Esophagus squamous epithelium (tissue), 4 donors: ENCODE results near the gene TPCN2.

Experiments used
- POLR2A ChIP-seq, 4 donors: fragments of 450-650 bp; IDR thresholded peaks; one replicate each; pipeline ENCODE4 v1.6.1; 2017; ENCODE audit warnings: antibody characterized with exemption in 4 of 4, mild to moderate bottlenecking in 4 of 4, moderate library complexity in 3 of 4
- TF ChIP-seq, protein P1 (sequence below), 6 experiments: fragments of 450-650 bp in 4 of 6; fragments of 200-600 bp in 2 of 6; sonication (generic) in 2 of 6; IDR thresholded peaks; one replicate each; pipeline ENCODE4 v1.5.1; 2016 to 2019; ENCODE audit warnings: antibody characterized with exemption in 6 of 6, mild to moderate bottlenecking in 4 of 6, moderate library complexity in 4 of 6

DNA sequence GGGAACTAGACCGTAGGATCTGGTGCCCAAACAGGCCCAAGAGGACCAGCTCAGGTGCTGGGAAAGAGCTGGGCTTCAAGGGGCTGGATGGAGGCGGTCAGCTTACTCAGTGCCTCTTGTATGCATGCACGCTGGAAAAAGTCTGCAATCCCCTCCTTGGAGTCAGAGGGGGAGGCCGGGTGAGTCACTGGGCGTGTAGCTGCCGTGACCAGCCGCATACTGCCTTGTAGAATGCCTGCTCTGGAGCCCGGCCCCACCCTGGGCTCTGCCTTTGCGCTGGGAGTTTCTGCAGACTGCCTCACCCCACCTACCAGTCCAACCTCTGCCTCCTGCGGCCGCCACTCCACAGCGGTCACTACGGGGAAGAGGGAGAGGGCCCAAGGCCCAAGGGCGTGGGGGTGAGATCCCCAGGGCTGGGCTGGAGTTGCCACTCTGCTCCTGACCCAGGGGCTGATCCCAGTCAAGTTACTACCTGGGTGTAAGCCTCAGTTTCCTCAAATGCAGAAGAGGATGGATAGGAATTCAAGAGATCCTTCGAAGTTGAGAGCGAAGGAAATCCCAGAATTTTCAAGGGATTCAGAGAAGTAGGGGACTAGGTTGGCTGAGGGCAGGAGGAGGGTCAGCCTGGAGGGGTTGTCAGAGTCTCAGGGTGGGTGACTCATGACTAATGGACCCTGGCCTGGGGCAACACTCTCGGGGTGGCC lies 39.8 kb upstream of the TPCN2 start:
- TF ChIP-seq POLR2A (IDR thresholded peaks at IDR 0.05) = peak in 1 of 4 donors; percentile 55
- TF ChIP-seq, protein P1, sequence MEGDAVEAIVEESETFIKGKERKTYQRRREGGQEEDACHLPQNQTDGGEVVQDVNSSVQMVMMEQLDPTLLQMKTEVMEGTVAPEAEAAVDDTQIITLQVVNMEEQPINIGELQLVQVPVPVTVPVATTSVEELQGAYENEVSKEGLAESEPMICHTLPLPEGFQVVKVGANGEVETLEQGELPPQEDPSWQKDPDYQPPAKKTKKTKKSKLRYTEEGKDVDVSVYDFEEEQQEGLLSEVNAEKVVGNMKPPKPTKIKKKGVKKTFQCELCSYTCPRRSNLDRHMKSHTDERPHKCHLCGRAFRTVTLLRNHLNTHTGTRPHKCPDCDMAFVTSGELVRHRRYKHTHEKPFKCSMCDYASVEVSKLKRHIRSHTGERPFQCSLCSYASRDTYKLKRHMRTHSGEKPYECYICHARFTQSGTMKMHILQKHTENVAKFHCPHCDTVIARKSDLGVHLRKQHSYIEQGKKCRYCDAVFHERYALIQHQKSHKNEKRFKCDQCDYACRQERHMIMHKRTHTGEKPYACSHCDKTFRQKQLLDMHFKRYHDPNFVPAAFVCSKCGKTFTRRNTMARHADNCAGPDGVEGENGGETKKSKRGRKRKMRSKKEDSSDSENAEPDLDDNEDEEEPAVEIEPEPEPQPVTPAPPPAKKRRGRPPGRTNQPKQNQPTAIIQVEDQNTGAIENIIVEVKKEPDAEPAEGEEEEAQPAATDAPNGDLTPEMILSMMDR (IDR thresholded peaks at IDR 0.05) = no peak
